Cardiac fibroblast (primary cell): Measurements from ENCODE around the gene VIL1.

Experiments used
- DNase-seq, 2 donors: peaks; one replicate each; pipeline versions ENCODE4 v3.0.0 to v3.0.0-alpha.2; 2010; ENCODE audit warnings: low read depth in 2 of 2
- H3K4me3 ChIP-seq, 2 donors: replicated peaks in 1 of 2; 1 replicate in 1 of 2; 2 replicates in 1 of 2; pipeline ENCODE4 v1.5.1; 2011; ENCODE audit warnings: low read depth in 2 of 2, low read length in 2 of 2, mild to moderate bottlenecking in 2 of 2, moderate library complexity in 1 of 2
- CTCF ChIP-seq: IDR thresholded peaks from one replicate; pipeline ENCODE4 v1.5.1; 2011; ENCODE audit warnings: low read depth, mild to moderate bottlenecking, low read length, inconsistent platforms

Gene VIL1

DNA sequence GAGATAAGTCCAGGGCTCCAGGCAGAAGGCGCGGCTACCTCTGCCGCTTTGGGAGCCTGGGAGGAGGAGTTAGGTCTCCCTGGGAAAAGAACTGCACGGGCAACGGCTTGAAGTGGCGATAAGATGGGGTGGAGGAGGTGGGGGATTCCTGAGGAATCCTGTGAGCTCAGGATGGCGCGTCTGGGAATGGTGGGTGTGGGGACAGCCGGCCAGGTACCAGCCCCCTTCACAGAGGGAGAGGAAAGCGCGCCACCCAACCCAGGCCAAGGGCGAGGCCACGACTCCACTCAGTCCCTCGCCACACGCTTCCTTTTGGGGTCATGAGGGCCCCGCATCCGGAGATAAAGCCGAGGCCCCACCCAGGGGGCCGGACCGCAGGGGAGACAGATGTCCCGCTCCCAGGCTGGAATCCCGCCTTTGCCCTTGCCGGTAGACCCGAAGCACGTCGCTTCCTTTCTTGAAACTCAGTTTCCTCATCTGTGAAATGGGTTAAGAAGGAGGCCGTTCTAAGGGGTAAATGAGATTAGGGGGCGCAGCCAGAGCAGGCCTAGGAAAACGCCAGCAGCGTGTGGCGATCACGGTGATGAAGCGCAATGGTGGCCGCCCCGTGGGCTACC lies 21.0 kb upstream of the VIL1 start:
- DNase-seq: peak; percentile 79 to 90

DNA sequence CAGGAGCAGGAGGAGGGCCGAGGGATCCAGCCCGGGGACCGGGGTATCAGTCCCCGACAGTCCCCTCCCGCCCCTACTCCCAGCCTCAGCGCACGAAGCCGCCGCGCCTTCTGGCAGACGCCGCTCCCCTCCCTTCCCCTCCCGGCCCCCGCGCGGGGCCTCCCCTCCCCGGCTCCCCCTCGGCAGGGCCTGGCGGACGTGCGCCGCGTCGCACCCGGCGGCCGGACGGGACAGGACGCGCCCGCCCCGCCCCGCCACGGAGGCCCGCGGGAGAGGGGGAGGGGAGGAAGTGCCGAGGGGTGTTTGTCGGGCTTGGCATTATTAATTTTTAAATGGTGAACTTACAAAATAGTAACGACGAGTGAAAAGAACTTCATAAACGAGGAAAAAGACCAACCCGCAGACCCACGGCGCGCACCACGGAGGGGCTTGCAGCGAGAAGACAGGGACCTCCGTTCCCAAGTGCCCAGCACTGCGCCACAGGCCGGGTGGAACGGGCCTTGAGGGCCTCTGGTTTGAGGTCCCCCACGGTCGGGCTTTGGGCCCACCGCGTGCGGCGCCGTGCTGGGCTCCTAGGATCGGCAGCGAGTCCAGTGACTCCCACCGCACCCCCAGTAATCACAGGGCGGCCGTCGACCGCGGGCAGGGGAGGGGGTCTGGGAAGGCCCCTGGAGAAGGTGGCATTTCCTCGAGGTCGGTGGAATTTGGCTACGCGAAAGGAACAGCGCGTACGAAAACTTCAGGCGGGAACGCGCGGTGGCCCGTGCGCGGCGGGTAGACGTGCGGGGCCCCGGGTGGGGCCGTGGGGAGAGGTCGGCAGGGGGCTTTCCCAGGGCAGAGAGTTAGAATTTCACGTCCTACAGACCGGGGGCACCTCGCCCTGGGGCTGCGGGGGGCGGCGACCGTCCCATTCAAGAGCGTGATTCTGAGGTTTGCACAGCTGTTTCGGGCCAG lies 20.2 kb upstream of the VIL1 start:
- TF ChIP-seq CTCF: no peak
- H3K4me3 ChIP-seq: peak overlapping the region; percentile 61 to 77
- peak; percentile 72 to 88 for DNase-seq

More for the DNA sequence above, 21.0 kb upstream of the VIL1 start:
- H3K4me3 ChIP-seq: peak overlapping the region; percentile 58 to 77
- no peak for TF ChIP-seq CTCF

- no peak for TF ChIP-seq CTCF
- DNase-seq: peak; percentile 98 to 99
- peak within 1 kb of the TSS; percentile 77 to 87 for H3K4me3 ChIP-seq
Observed at GRCh38 chr2:218399391-218400166, 19.3 kb upstream of the VIL1 start, which contains the start of gene CTDSP1. Gene CTDSP1 (plus strand): TSS chr2:218399868. CDS start chr2:218400091, 223 bp downstream.

GRCh38 chr2:218400167-218400929 lies 18.6 kb upstream of the VIL1 start:
- H3K4me3 ChIP-seq: peak overlapping the region; percentile 77 to 87
- DNase-seq: peak; percentile 27 to 37
- TF ChIP-seq CTCF: no peak

DNA sequence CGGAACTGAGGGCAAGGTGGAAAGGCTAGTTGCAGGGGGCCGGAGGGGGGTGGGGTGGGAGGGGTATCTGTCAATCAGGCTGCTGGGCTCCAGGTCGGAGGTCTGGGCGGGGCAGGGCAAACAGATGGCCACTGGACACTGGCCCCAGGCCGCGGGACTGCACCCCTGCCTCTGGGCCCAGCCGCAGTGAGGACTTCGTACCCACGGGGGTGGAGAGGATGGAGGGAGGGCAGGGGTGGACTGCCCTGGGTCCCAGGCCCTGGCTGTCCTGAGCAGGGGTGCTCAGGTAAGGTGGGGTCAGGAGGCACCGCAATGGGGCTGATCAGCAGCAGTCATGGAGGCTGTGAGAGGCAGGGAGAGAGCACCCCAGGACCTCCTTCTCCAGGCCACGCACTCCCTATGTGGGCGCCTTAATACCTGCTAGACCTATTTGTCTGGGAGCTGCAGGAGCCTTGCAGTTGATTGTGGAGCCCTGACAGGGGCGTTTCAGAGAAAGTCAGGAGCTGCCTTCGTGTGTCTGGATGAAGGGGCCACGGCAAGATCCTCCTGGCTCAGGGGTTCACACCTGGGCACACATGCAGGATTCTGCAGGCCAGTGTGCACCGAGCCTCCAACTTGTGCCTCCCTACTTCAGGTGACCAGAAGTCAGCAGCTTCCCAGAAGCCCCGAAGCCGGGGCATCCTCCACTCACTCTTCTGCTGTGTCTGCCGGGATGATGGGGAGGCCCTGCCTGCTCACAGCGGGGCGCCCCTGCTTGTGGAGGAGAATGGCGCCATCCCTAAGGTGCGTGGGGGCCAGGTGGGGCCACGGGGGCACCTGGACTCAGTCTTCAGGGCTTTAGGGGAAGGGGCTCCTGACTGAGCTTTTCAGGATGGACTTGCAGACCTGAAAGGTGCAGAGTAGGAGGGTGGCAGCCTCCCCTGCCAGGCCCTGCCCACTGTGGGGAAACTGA lies 17.7 kb upstream of the VIL1 start:
- H3K4me3 ChIP-seq: peak overlapping the region; percentile 77 to 87
- no peak for DNase-seq
- TF ChIP-seq CTCF: no peak
